Measurements from ENCODE around the gene METTL25B. TPM values are rescaled to one million over a fixed set of nuclear protein-coding genes. Genes with fewer than 3 reads are reported as not detected.

METTL25B gene
- total RNA-seq, 1 experiment from 2014 or later = 10.4 TPM

DNA sequence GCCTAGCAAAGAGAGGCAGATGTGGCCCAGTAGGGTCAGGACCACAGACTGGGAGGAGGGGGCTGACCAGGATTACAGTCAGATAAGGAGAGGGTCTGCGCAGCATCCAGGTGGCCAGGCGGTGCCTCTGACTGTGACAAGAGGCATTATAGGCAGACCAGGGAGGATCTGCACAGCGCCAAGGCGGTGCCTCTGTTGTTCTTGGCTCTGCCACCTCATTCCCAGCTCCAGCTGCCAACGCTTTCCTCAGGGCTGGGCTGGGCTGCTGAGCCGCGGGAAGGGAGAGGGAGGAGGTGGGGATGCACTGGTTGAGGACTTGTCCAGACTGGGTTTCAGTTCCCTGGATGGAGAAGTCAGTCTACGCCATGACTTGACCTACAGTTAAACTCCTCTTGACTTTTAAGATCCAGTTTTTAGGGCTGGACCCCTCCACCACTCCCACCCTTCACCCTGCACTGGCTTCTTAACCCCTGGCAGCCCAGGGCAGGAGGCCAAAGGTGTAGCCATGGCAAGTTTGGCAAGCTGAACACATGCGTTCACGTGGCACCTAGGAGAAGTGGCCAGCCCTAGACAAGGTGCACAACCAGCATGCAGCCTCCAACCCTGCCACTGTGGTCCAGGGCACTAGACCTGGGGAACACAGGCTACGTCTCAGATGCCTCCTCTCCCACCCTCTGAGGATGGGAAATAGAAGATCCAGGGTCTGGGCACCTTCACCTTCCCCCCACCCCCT, 18.3 kb upstream of the METTL25B start:
- intact Hi-C loops (cut with micrococcal nuclease) = loop anchor here (1.0 kb wide), 1 partner anchor 16 kb away; no protein-coding TSS in a partner anchor
- Histone ChIP-seq H3K4me1 (ENCODE audit: insufficient read depth, low read length) (peaks cover 38% of the 10 kb centered on the region), H3K27ac (ENCODE audit: low read length) (no peak overlapping the region)

DNA sequence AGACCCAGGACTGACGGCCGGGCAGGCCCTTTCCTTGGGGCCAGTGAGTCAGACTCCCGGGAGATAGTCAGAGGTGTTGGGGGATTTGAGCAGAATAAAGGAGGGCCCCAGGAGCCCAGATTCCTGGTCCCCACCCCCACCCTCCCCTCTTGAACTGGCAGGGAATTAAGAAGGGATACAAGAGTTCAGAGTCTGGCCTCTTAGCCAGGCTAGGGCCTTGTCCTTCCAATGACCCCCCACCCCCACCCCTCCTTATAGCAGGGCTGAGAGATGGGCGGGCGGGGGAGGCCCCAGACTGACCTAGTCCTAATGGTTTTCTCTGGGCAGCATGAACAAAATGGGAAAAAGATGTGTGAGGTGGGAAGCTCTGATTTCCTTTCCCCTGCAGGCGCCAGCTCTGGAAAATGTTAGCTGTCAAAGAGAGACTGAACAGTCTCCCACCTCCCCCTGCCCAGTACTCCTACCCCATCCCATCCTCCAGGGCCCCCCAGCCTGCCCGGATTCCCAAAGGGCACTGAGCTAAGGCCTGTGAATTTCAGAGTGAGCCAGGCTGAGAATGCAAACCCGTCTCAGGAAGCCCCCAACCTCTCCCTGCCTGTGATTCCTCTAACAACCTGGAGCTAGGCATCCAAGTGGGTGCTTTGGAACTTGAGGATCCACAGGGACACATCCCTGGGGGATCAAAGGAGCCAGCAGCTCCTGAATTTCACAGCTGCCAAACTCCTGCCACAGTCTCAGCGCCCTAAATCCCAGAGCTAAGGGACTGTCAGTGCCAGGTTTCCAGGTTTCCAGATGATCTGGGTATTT, 17.1 kb upstream of the METTL25B start:
- no peaks in the 10 kb centered on the region for H4K20me1 ChIP-seq (ENCODE audit: low read length)
- no peak for TF ChIP-seq EZH2 (IDR thresholded peaks at IDR 0.05; ENCODE audit: low read length, unreplicated experiment)
- TF ChIP-seq, protein P1, sequence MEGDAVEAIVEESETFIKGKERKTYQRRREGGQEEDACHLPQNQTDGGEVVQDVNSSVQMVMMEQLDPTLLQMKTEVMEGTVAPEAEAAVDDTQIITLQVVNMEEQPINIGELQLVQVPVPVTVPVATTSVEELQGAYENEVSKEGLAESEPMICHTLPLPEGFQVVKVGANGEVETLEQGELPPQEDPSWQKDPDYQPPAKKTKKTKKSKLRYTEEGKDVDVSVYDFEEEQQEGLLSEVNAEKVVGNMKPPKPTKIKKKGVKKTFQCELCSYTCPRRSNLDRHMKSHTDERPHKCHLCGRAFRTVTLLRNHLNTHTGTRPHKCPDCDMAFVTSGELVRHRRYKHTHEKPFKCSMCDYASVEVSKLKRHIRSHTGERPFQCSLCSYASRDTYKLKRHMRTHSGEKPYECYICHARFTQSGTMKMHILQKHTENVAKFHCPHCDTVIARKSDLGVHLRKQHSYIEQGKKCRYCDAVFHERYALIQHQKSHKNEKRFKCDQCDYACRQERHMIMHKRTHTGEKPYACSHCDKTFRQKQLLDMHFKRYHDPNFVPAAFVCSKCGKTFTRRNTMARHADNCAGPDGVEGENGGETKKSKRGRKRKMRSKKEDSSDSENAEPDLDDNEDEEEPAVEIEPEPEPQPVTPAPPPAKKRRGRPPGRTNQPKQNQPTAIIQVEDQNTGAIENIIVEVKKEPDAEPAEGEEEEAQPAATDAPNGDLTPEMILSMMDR (conservative IDR thresholded peaks at IDR 0.05; ENCODE audit: low read depth, low read length) = no peak
- TF ChIP-seq EZH2phosphoT487 (IDR thresholded peaks at IDR 0.05; ENCODE audit: borderline replicate concordance, low read length) = no peak
- ChIA-PET POLR2A (ENCODE audit: unreplicated experiment) (no interaction called here), CTCF (interaction anchor here (2.4 kb wide), 1 partner anchor 21 kb away, joined by 12 read pairs; no protein-coding TSS in a partner anchor)
- intact Hi-C loops (cut with micrococcal nuclease) = no loop called here
- H3K9ac ChIP-seq (ENCODE audit: low read length) = no peak overlapping the region
- ATAC-seq = no peak
- DNase-seq = no peak
- H3K4me2 ChIP-seq (ENCODE audit: low read length) = no peak overlapping the region
- H3K36me3 ChIP-seq (ENCODE audit: low read depth, low read length) = no peaks in the 10 kb centered on the region
- H3K9me2 ChIP-seq (replicated peaks; ENCODE audit: low read length) = no peaks in the 10 kb centered on the region
- H2AFZ ChIP-seq (ENCODE audit: low read length) = no peak overlapping the region
- H3K4me1 ChIP-seq (ENCODE audit: insufficient read depth, low read length) = peaks cover 25% of the 10 kb centered on the region
- no peaks in the 10 kb centered on the region for H3K9me3 ChIP-seq (ENCODE audit: low read length)
- BruUV-seq (replicated peaks) = no TSS peak
- H3K79me2 ChIP-seq (ENCODE audit: low read length) = no peaks in the 10 kb centered on the region
- H3K27me3 ChIP-seq (ENCODE audit: low read length) = no peaks in the 10 kb centered on the region
- no peaks in the 10 kb centered on the region for H3F3A ChIP-seq (ENCODE audit: low read length, unreplicated experiment)
- H3K27ac ChIP-seq (ENCODE audit: low read length) = no peak overlapping the region
- no peak overlapping the region for H3K4me3 ChIP-seq (ENCODE audit: low read length)

More for the DNA sequence above, 18.3 kb upstream of the METTL25B start:
- no peaks in the 10 kb centered on the region for H3K79me2 ChIP-seq (ENCODE audit: low read length)
- H3K9me3 ChIP-seq (ENCODE audit: low read length) = no peaks in the 10 kb centered on the region
- no peaks in the 10 kb centered on the region for H3F3A ChIP-seq (ENCODE audit: low read length, unreplicated experiment)
- ChIA-PET CTCF (interaction anchor here (0.8 to 2.4 kb wide), 3 partner anchors 16 to 324 kb away, joined by 4 to 12 read pairs (median 5); no protein-coding TSS in a partner anchor), POLR2A (ENCODE audit: unreplicated experiment) (interaction anchor here (0.5 kb wide), 1 partner anchor 22 kb away, joined by 5 read pairs; no protein-coding TSS in a partner anchor)
- no TSS peak for BruUV-seq (replicated peaks)
- H3K9me2 ChIP-seq (replicated peaks; ENCODE audit: low read length) = no peaks in the 10 kb centered on the region
- H3K9ac ChIP-seq (ENCODE audit: low read length) = no peak overlapping the region
- ATAC-seq = peak; percentile 77
- no peak overlapping the region for H3K4me3 ChIP-seq (ENCODE audit: low read length)
- H3K4me2 ChIP-seq (ENCODE audit: low read length) = peak overlapping the region; percentile 40; the same call in 1 of the 2 replicates
- no peaks in the 10 kb centered on the region for H3K27me3 ChIP-seq (ENCODE audit: low read length)
- TF ChIP-seq, protein P1 (conservative IDR thresholded peaks at IDR 0.05; ENCODE audit: low read depth, low read length) = no peak
- TF ChIP-seq EZH2phosphoT487 (IDR thresholded peaks at IDR 0.05; ENCODE audit: borderline replicate concordance, low read length) (no peak), EZH2 (IDR thresholded peaks at IDR 0.05; ENCODE audit: low read length, unreplicated experiment) (no peak)
- H4K20me1 ChIP-seq (ENCODE audit: low read length) = no peaks in the 10 kb centered on the region
- DNase-seq = peak; percentile 83
- no peak overlapping the region for H2AFZ ChIP-seq (ENCODE audit: low read length)
- H3K36me3 ChIP-seq (ENCODE audit: low read depth, low read length) = no peaks in the 10 kb centered on the region
